H1 (cell line): ENCODE results near the gene CACNG3.

Experiments used
- CBX5 ChIP-seq: fragments of 300-800, 300-1000 bp; sonication (generic); IDR thresholded peaks from 2 replicates; pipeline ENCODE4 v1.7.1; 2016; ENCODE audit warnings: antibody characterized with exemption, low read length, low read depth
- CREB1 ChIP-seq: IDR thresholded peaks from 2 replicates; pipeline ENCODE4 v1.6.1; 2012; ENCODE audit warnings: inconsistent platforms
- EZH2 ChIP-seq: fragments of 200-600 bp; sonication (generic); IDR thresholded peaks from 2 replicates; pipeline ENCODE4 v1.7.1; 2012; ENCODE audit warnings: low read depth, mild to moderate bottlenecking, moderate library complexity, low read length, inconsistent platforms; ENCODE audit not compliant: severe bottlenecking
- KDM1A ChIP-seq: fragments of 200-600, 300-600 bp; sonication (generic); IDR thresholded peaks from 2 replicates; pipeline ENCODE4 v1.7.1; 2016; ENCODE audit warnings: mild to moderate bottlenecking, low read length, borderline replicate concordance
- POLR2A ChIP-seq, 2 experiments: IDR thresholded peaks; 1 replicate in 1 of 2; 2 replicates in 1 of 2; pipeline ENCODE4 v1.6.1; 2011; ENCODE audit warnings: low read depth in 2 of 2, low read length in 2 of 2, mild to moderate bottlenecking in 2 of 2; ENCODE audit errors: control extremely low read depth in 1 of 2
- SIN3A ChIP-seq, 2 experiments: IDR thresholded peaks in 1 of 2; conservative IDR thresholded peaks in 1 of 2; 2 replicates each; pipeline ENCODE4 v1.6.1; 2011 to 2012; ENCODE audit warnings: low read length in 2 of 2, improper control_type of control experiment in 1 of 2, low read depth in 1 of 2, mild to moderate bottlenecking in 1 of 2
- TEAD4 ChIP-seq: IDR thresholded peaks from 2 replicates; pipeline ENCODE4 v1.6.1; 2012; ENCODE audit warnings: low read depth, low read length, inconsistent platforms, mixed read lengths
- YY1 ChIP-seq: IDR thresholded peaks from 2 replicates; pipeline ENCODE4 v1.6.1; 2011; ENCODE audit warnings: low read depth, mild to moderate bottlenecking, low read length
- TF ChIP-seq, protein P1 (sequence below): IDR thresholded peaks from 2 replicates; pipeline ENCODE4 v1.6.1; 2012; ENCODE audit warnings: low read length, inconsistent platforms
- TF ChIP-seq, protein P2 (sequence below): IDR thresholded peaks from 2 replicates; pipeline ENCODE4 v1.6.1; 2011; ENCODE audit warnings: low read length, improper control_type of control experiment
- TF ChIP-seq, protein P3 (sequence below), 3 experiments: IDR thresholded peaks; 1 replicate in 2 of 3; 2 replicates in 1 of 3; pipeline versions ENCODE4 v1.5.1 to v1.6.1; 2011; ENCODE audit warnings: low read length in 3 of 3, mild to moderate bottlenecking in 3 of 3, inconsistent platforms in 2 of 3, low read depth in 1 of 3, moderate library complexity in 1 of 3; ENCODE audit not compliant: insufficient read depth in 1 of 3; ENCODE audit errors: control extremely low read depth in 1 of 3

DNA sequence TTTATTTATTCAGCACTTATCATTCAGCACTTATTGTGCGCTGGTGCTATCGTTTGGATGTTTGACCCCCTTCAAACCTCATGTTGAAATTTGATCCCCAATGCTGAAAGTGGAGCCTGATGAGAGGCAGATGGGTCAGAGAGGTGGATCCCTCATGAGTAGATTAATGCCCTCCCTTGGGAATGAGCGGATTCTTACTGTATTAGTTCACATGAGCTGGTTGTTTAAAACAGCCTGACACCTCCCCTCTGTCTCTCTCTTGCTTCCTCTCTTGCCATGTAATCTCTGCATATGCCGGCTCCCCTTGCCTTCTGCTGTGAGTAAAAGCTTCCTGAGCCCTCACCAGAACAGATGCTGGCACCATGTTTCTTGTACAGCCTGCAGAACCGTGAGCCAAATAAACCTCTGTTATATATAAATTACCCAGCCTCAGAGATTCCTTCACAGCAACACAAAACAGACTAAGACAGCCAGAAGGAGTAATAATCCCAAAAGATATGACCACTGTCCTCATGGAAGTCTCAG lies 111.1 kb downstream of the CACNG3 start:
- no peak for TF ChIP-seq CREB1
- no peak for TF ChIP-seq TEAD4
- TF ChIP-seq, protein P1, sequence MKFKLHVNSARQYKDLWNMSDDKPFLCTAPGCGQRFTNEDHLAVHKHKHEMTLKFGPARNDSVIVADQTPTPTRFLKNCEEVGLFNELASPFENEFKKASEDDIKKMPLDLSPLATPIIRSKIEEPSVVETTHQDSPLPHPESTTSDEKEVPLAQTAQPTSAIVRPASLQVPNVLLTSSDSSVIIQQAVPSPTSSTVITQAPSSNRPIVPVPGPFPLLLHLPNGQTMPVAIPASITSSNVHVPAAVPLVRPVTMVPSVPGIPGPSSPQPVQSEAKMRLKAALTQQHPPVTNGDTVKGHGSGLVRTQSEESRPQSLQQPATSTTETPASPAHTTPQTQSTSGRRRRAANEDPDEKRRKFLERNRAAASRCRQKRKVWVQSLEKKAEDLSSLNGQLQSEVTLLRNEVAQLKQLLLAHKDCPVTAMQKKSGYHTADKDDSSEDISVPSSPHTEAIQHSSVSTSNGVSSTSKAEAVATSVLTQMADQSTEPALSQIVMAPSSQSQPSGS, result no peak
- no peak for TF ChIP-seq CBX5
- no peak for TF ChIP-seq POLR2A (IDR thresholded peaks at IDR 0.05; ENCODE audit: control extremely low read depth in 1 of 2, low read depth in 2 of 2, low read length in 2 of 2)
- TF ChIP-seq YY1, result no peak
- TF ChIP-seq EZH2, result no peak
- TF ChIP-seq, protein P2, sequence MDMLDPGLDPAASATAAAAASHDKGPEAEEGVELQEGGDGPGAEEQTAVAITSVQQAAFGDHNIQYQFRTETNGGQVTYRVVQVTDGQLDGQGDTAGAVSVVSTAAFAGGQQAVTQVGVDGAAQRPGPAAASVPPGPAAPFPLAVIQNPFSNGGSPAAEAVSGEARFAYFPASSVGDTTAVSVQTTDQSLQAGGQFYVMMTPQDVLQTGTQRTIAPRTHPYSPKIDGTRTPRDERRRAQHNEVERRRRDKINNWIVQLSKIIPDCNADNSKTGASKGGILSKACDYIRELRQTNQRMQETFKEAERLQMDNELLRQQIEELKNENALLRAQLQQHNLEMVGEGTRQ, result no peak
- TF ChIP-seq, protein P3, sequence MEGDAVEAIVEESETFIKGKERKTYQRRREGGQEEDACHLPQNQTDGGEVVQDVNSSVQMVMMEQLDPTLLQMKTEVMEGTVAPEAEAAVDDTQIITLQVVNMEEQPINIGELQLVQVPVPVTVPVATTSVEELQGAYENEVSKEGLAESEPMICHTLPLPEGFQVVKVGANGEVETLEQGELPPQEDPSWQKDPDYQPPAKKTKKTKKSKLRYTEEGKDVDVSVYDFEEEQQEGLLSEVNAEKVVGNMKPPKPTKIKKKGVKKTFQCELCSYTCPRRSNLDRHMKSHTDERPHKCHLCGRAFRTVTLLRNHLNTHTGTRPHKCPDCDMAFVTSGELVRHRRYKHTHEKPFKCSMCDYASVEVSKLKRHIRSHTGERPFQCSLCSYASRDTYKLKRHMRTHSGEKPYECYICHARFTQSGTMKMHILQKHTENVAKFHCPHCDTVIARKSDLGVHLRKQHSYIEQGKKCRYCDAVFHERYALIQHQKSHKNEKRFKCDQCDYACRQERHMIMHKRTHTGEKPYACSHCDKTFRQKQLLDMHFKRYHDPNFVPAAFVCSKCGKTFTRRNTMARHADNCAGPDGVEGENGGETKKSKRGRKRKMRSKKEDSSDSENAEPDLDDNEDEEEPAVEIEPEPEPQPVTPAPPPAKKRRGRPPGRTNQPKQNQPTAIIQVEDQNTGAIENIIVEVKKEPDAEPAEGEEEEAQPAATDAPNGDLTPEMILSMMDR (IDR thresholded peaks at IDR 0.05; ENCODE audit: control extremely low read depth in 1 of 3, insufficient read depth in 1 of 3, low read depth in 1 of 3, low read length in 3 of 3), result no peak
- TF ChIP-seq SIN3A (conservative IDR thresholded peaks at IDR 0.05 in 1 of 2, IDR thresholded peaks at IDR 0.05 in 1 of 2; ENCODE audit: low read depth in 1 of 2, low read length in 2 of 2), result no peak
- TF ChIP-seq KDM1A, result no peak
